Measurements from ENCODE around the gene CAMTA1. TPM values are rescaled to one million over a fixed set of nuclear protein-coding genes. Genes with fewer than 3 reads are reported as not detected.

The CAMTA1 gene
- total RNA-seq, 1 donor from 2014 or later = 81.6 TPM

DNA sequence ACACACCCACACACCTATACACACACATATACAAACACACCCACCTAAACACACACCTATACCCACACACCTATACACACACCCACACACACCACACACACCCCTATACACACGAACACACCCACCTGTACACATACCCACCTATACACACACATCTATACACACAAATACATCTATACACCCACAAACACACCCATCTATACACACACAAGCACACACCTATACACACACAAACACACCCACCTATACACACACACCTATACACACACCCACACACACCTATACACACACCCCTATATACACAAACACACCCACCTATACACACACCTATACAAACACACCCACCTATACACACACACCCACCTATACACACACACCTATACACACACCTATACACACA, 869.5 kb downstream of the CAMTA1 start:
- Mint-ChIP-seq H3K4me3 (ENCODE audit: unreplicated experiment) (no peak overlapping the region), H3K27me3 (ENCODE audit: unreplicated experiment) (peaks cover 5% of the 10 kb centered on the region), H3K27ac (ENCODE audit: unreplicated experiment) (no peak overlapping the region), H3K36me3 (ENCODE audit: unreplicated experiment) (no peaks in the 10 kb centered on the region), H3K9me3 (ENCODE audit: unreplicated experiment) (no peaks in the 10 kb centered on the region), H3K4me1 (ENCODE audit: unreplicated experiment) (no peaks in the 10 kb centered on the region)
- TF ChIP-seq, protein P1, sequence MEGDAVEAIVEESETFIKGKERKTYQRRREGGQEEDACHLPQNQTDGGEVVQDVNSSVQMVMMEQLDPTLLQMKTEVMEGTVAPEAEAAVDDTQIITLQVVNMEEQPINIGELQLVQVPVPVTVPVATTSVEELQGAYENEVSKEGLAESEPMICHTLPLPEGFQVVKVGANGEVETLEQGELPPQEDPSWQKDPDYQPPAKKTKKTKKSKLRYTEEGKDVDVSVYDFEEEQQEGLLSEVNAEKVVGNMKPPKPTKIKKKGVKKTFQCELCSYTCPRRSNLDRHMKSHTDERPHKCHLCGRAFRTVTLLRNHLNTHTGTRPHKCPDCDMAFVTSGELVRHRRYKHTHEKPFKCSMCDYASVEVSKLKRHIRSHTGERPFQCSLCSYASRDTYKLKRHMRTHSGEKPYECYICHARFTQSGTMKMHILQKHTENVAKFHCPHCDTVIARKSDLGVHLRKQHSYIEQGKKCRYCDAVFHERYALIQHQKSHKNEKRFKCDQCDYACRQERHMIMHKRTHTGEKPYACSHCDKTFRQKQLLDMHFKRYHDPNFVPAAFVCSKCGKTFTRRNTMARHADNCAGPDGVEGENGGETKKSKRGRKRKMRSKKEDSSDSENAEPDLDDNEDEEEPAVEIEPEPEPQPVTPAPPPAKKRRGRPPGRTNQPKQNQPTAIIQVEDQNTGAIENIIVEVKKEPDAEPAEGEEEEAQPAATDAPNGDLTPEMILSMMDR (IDR thresholded peaks at IDR 0.05) = no peak
- DNase-seq (ENCODE audit: extremely low spot score, unreplicated experiment) = no peak

DNA sequence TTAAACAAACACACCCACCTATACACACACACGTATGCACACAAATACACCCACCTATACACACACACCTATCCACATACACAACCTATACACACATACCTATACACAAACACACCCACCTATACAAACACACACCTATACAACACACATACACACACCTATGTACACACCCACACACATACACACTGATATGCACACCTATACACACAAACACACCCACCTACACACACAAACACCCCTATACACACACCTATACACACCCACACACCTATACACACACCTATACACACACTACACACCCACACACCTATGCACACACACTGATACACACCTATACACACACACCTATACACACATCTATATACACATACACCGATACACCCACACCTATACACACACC, 870.1 kb downstream of the CAMTA1 start:
- Mint-ChIP-seq H3K27ac (ENCODE audit: unreplicated experiment) (no peak overlapping the region), H3K4me1 (ENCODE audit: unreplicated experiment) (no peaks in the 10 kb centered on the region), H3K4me3 (ENCODE audit: unreplicated experiment) (no peak overlapping the region), H3K9me3 (ENCODE audit: unreplicated experiment) (no peaks in the 10 kb centered on the region), H3K36me3 (ENCODE audit: unreplicated experiment) (no peaks in the 10 kb centered on the region), H3K27me3 (ENCODE audit: unreplicated experiment) (peaks cover 5% of the 10 kb centered on the region)
- no peak for DNase-seq (ENCODE audit: extremely low spot score, unreplicated experiment)
- TF ChIP-seq, protein P1 (IDR thresholded peaks at IDR 0.05) = no peak

DNA sequence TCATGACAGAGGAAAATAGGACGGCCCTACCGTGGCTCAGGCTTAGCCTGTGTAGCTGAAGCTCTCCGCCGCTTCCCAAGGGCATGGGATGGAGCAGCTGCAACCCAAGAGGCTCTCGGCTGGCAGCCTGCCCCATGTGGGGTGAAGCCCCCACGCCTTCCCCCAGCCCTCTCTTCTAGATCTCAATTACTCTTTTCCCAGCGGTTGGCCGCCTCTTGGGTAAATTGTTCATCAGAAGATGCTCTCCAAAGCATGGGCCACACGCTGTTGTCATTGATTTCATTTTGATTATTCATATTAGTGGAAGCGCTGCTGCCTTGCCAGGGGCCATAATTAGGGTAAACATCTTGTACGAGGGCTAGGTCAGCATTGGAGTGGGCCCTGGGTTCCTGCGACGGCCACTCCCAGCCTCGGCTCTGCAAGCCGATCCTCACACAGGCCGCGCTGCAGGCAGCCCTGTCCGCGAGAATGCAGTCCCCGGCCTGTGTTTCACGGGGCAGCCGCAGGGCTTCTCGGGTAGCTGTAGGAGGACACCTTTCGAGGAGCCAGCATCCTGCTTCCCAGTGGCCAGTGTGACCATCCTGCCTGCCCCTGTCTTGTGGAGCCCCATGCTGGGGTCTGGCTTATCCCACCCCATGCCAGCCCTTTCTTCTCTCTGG, 871.4 kb downstream of the CAMTA1 start:
- DNase-seq (ENCODE audit: extremely low spot score, unreplicated experiment) = no peak
- TF ChIP-seq, protein P1 (IDR thresholded peaks at IDR 0.05) = no peak
- H3K4me1 Mint-ChIP-seq (ENCODE audit: unreplicated experiment) = no peaks in the 10 kb centered on the region
- H3K27me3 Mint-ChIP-seq (ENCODE audit: unreplicated experiment) = no peaks in the 10 kb centered on the region
- no peak overlapping the region for H3K27ac Mint-ChIP-seq (ENCODE audit: unreplicated experiment)
- no peaks in the 10 kb centered on the region for H3K9me3 Mint-ChIP-seq (ENCODE audit: unreplicated experiment)
- H3K4me3 Mint-ChIP-seq (ENCODE audit: unreplicated experiment) = no peak overlapping the region
- no peaks in the 10 kb centered on the region for H3K36me3 Mint-ChIP-seq (ENCODE audit: unreplicated experiment)

DNA sequence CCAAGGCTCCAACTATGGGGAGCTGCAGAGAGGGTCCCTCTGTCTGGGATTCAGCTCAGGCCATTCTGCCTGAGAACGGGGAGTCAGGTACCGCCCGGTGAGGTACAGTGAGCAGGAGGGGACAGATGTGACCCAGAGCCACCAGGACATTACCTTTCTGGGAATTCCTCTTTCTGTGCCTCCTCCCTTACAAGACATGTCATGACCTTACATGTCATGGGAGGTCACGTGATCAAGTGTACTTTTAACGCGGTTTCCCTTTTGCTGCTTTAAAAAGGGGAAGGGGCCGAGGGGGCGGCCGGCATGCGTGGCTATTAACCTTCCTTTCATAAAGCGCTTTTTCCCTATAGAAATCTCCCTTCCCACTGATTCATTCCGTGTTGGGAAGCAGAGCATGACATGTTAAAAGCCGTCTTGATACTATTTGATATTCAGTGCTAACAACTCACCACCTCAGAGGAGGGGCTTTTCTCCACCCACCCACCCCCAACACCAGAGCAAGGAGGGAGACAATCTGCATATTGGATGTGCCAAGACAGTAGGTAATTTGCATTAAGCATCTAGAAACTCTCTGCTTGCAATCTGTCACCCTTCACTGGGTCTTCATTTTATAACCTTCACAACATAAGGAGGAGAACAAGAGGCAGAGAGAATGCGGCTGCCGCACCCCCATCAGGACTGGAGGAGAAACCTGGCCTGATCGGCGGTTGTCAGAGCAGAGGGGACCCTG, 872.2 kb downstream of the CAMTA1 start:
- DNase-seq (ENCODE audit: extremely low spot score, unreplicated experiment) = no peak
- no peak overlapping the region for H3K27ac Mint-ChIP-seq (ENCODE audit: unreplicated experiment)
- H3K4me1 Mint-ChIP-seq (ENCODE audit: unreplicated experiment) = no peaks in the 10 kb centered on the region
- H3K4me3 Mint-ChIP-seq (ENCODE audit: unreplicated experiment) = no peak overlapping the region
- TF ChIP-seq, protein P1 (IDR thresholded peaks at IDR 0.05) = no peak
- no peaks in the 10 kb centered on the region for H3K27me3 Mint-ChIP-seq (ENCODE audit: unreplicated experiment)
- no peaks in the 10 kb centered on the region for H3K9me3 Mint-ChIP-seq (ENCODE audit: unreplicated experiment)
- H3K36me3 Mint-ChIP-seq (ENCODE audit: unreplicated experiment) = no peaks in the 10 kb centered on the region

DNA sequence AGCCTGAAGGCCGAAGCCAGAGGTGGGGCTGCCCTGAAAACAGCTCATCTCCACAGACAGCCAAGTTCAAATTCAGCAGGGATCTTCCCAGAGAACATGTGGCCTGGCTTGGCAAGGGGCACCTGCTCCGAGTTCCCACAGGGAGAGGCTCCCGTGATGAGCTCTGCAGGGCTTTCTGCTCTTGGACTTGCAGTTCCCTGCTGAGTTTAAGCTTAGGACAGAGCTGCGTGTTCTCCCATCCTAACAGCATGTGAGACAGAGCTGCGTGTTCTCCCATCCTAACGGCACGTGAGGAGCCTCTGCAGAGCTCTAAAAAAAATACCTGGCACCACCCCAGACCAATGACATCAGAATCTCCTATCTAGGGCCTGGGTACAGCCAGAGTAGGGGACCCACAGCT, 872.8 kb downstream of the CAMTA1 start:
- no peak overlapping the region for H3K27ac Mint-ChIP-seq (ENCODE audit: unreplicated experiment)
- H3K36me3 Mint-ChIP-seq (ENCODE audit: unreplicated experiment) = no peaks in the 10 kb centered on the region
- H3K9me3 Mint-ChIP-seq (ENCODE audit: unreplicated experiment) = no peaks in the 10 kb centered on the region
- DNase-seq (ENCODE audit: extremely low spot score, unreplicated experiment) = no peak
- H3K27me3 Mint-ChIP-seq (ENCODE audit: unreplicated experiment) = no peaks in the 10 kb centered on the region
- TF ChIP-seq, protein P1 (IDR thresholded peaks at IDR 0.05) = no peak
- no peak overlapping the region for H3K4me3 Mint-ChIP-seq (ENCODE audit: unreplicated experiment)
- H3K4me1 Mint-ChIP-seq (ENCODE audit: unreplicated experiment) = no peaks in the 10 kb centered on the region
